GM21825 (cell line): ENCODE results near the gene ELOVL6.
"Not testable (repeated sequence)": the region's sequence is repeated elsewhere in the genome, so short reads cannot be mapped to it uniquely, and the experiment has no call there.

ENCODE experiments used
- ATAC-seq: cut with Tn5 transposase; IDR thresholded peaks from one replicate; pipeline ENCODE4 v1.9.1; 2021; ENCODE audit warnings: mild to moderate bottlenecking, moderate library complexity; ENCODE audit not compliant: unreplicated experiment

ELOVL6 gene

DNA sequence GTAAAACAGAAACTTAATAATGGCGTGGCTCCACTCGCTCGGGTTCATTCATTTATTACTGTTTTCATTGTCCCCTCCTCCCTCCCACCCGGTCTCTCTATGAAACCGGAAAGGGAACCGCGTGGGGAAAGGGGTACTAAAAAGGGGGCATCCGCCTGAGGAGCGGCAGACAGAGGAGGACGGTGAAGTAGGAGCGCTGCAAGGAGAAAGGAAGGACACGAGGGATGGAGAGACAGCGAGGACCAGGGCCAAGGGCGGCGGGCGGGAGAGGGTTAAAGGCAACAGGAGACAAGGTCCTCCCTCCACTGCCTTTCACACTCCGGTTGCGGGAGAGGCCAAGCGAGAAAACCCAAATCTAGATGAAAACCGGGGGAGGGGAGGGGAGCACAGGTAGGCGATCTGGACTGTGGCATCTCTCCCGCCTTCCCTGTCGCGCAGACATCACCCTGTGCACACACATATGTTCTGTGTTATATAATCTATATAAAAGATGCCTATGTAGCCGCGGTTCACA, 829 bp downstream of the ELOVL6 start:
- ATAC-seq, result no peak

DNA sequence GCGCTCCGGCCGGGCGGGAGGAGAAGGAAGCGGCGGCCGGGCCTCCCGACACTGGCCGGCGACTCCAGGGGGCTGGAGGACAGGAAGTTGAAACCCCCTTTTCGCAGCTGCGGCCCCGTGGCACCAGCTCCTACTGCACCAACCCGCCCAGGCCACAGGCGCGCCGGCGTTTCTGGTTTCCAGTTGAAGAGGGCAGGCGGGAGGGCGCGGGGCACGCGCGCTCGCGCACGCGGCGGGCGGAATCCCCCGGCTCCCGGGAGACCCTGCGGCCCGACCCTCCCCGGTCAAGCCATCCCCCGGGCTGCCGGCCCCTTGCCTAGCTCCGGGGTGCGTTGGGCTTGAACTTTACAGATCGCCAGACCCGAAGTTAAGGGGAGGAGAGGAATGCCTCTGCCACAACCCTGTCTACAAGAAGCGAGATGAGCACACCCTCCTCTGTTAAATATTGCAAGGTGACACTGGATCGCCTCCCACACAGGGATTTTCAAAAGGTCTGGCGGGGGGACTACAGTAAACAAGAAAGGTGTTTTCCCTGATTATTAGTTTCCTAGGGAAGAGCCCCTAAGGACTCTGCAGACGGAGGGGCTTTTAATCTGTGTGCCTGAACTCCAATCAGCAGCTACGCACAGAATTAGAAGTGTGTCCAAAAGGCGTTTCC, 1.4 kb downstream of the ELOVL6 start:
- ATAC-seq, result peak; percentile 25

DNA sequence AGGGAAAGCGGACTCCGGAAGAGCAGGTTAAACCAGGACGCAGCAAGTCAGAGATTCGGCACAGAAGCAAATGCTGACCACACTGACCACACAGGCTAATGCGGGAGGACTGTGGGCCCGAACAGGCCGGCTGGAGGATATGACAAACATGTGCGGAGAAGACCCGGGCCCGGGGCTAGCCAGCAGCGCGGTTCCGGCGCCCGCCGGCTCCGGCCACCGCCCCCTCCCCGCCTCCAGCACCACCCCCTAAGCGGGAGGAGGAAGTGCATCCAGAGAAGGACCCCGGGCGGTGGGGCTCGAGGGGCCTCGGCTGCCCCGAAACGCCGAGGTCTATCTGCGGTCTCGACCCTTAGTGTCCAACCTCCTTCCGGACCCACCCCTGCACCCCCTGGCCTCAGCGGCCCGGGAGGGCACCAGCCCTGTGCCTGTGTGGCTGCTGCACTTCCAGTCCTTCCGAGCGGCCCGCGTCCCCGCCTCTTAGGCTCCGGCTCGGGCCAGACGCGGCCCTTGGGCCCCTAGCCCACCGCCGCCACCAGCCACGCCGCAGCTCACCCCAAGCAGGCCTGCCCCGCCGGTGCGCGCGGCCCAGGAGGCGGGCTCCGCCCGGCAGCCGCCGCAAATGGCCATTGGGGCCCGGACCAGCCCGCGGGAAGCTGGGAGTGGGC, 2.1 kb downstream of the ELOVL6 start:
- peak; percentile 25 for ATAC-seq

DNA sequence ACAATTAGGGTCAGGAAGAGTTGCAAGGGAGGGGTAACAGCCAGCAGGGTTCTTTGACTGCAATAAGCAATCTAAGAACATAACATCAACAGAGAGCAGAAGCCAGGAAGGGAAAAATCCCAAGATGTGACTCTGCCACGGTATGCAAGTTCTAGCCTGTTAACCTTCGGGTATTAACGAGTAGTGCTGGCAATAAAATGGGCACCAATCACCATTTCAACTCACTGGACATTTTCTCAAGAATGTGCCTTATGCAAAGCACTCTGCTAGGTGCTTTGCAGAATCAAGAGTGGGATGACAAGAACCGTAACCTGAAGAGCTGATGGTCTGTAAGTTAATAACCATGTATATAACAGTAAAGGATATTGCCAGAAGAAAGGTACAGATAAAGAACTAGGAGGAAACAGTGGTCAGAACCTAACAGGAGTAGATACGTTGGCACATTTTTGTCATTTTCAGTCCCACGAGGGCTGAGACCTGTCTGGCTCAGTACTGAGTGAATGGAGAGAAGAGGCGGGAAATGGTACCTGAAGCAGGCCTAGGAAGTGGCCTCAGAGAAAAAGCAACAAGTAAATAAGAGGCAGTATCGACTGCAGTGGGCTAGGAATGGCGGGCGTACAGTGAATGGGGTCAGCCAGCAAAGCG, 2.7 kb downstream of the ELOVL6 start:
- peak; percentile 6 for ATAC-seq

DNA sequence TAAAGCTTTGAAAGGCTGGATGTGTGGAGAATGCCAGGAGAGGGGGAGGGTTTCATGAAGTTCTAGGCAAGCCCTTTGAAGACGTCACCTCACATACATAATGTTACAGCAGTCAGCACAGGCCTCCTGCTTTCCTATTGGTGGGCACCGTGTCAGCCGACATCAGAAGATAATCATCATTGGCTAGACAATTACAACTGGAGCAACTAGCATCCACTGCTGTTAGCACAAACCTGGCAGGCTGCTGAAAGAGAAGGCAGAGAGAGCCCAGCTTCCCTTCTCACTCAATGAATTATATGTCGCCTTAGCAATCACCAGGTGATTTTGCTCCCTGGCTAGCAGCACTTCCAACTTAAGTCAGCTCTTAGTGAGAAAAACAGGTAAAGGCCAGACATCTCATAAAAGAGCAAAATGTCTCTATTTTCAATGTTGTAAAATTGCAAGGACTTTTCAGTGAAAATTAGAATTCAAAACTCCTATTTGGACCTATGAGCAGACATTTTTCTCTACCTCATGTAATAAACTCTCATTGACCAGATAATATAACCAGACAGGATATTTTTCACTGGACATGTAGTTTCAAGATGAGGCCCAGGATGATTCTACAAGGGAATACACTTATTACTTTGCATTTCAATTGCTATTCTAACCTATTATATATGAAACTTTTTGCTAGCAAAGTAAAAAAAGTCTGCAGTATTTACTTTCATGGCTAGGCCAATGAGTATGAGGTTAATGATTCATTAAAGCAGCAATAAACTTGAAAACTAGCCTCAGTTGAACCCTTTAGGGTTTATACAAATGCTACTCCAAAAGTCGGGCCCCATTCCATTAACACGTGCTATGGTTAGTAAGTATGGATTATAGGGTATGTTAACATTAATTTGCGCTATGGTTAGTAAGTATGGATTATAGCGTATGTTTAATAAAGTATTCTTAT, 4.3 kb downstream of the ELOVL6 start:
- ATAC-seq, result peak; percentile 75

GRCh38 chr4:110193287-110193686, 5.1 kb downstream of the ELOVL6 start:
- ATAC-seq, result not testable (repeated sequence)

- no peak for ATAC-seq
Measured at GRCh38 chr4:110190249-110190648, 8.2 kb downstream of the ELOVL6 start.

DNA sequence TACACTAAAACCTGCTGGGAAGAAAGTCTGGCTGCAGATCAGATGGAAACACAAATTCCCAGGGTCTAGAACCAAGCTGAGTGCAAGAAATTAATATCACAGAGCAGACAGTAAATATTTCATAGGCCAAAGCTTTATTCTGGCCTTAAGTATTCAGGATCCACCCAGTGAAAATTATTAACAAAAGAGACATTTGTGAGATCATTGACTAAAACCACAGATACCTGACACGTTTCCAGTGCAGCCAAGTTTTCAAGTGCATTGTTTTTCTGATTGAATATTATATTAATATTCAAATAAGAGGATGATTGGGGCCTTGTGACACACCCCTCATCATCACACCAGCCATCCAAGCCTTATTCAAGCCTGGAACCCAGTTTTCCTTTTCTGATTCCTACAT, 10.3 kb downstream of the ELOVL6 start:
- ATAC-seq, result no peak

GRCh38 chr4:110184791-110185155, 13.6 kb downstream of the ELOVL6 start:
- peak; percentile 12 for ATAC-seq

- ATAC-seq, result peak; percentile 36
Measured at GRCh38 chr4:110184140-110184790, 14.2 kb downstream of the ELOVL6 start.

DNA sequence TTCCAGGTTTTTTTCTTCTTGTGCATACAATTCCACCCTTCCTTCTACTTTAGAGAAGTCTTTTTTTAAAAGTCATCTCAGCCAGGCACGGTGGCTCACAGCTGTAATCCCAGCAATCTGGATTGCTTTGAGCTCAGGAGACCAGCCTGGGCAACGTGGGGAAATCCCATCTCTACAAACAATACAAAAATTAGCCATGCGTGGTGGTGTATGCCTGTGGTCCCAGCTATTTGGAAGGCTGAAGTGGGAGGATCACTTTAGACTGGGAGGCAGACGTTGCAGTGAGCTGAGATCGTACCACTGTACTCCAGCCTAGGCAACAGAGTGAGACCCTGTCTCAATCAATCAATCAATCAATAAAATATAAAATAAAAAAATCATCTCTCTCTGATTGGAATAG, 14.8 kb downstream of the ELOVL6 start:
- no peak for ATAC-seq

GRCh38 chr4:110183058-110183457, 15.4 kb downstream of the ELOVL6 start:
- no peak for ATAC-seq

DNA sequence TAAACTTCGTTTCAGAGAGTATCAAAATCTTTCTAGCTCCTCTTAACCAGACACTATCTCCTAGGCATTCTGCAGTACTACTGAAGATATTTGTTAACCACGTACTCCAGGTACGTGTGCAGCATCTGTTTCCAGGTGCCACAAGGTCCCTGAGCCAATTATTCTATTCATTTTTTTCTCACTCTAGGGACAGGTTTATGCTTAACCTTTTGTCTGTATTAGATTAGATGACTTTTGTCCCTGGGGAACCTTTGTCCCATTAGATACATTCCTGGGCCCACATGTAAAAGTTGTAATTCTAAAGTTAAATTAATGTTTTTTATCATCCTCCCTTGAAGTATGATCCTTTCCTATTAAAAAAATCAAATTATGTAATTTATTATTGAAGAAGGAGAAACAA, 16.5 kb downstream of the ELOVL6 start:
- no peak for ATAC-seq

- no peak for ATAC-seq
Measured at GRCh38 chr4:110175634-110176033, 22.8 kb downstream of the ELOVL6 start.

DNA sequence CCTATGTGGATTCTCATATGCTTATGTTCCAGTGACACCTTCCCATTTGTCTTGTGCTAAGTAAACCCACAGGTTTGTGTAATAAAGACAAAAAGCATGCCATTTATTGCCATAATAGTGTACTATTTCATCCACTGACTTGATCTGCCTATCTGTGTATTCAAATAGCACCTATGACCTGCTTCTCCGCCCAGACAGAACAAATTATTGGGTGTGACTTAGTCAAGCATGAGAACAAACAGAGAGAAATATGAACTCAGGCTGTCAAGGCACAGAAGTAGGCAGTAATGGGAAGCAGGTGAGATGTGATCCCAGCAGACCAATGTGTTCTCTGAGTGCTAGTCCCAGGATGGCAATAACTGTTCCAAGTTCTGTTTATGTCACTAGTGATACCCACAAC, 25.4 kb downstream of the ELOVL6 start:
- ATAC-seq, result no peak

GRCh38 chr4:110171971-110172370, 26.4 kb downstream of the ELOVL6 start:
- no peak for ATAC-seq

- ATAC-seq, result no peak
Measured at GRCh38 chr4:110170861-110171260, 27.6 kb downstream of the ELOVL6 start.

DNA sequence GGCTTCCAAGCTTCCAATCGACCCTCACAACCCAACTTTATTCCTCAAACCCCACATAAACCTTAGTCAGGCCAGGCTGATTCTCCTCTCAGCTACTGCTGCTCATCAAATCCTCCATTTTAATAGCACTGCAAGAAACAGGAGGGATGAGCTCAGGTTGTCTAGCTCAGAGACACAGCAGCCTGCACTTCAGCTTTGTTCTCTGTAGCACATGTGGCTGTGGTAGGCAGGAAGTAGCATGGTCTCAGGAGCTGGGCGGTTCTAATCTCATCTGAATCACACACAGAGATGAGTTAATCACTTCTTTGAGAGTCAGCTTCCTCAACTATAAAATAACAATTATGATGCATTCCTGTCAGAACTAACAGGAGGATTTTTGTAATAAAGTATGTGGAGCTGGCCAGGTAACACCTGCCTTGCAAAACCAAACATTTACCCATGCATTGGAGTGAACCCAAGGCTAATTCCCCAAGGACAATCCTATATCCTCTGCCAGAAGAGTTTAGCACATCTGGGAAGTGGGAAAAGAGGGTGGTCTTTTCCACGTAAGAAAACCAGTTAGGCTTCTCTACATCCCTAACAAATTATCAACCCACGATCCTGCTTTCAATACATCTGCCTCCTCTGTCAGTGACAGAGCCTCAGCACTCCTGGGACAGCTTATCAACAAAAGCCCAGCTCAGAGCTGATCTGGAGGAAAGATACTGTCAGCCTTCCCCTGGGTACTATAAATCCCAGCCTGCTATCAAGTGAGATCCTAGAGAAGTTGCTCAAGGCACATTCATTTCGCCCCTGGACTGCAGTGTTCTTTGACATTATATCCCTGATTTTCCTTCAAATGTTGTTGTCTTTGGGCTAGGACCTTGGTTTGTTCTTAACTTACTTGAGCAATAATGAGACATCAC, 32.8 kb downstream of the ELOVL6 start:
- ATAC-seq, result peak; percentile 64

DNA sequence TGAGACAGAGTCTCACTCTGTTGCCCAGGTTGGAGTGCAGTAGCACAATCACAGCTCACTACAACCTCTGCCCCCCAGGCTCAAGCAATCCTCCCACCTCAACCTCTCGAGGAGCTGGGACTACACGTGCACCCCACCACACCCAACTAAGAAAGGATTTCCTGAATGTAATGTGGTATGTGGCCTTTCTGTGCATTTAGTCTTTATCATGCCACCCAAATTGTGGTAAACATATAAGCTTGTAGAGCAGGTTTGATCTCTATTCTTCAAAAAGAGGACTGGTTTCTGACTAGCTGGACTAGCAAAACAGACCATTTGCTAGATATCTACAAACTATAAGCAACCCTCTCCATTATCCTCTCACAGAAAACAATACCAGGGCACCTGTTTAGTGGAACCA, 33.6 kb downstream of the ELOVL6 start:
- no peak for ATAC-seq
